Fibroblast of skin of right quadriceps (primary cell): ENCODE data around the gene CCDC177.
A peak's percentile ranks its signal among the peaks of the same experiment; 100 is the strongest.

Experiments used
- DNase-seq: peaks from one replicate; pipeline ENCODE4 v3.0.0-alpha.2; 2013

Gene CCDC177

GRCh38 chr14:69560826-69561225 lies 13.8 kb downstream of the CCDC177 start:
- DNase-seq, result no peak

GRCh38 chr14:69559581-69560011 lies 15.1 kb downstream of the CCDC177 start:
- no peak for DNase-seq

GRCh38 chr14:69558774-69559173 lies 15.9 kb downstream of the CCDC177 start:
- DNase-seq, result no peak

GRCh38 chr14:69554500-69554899 lies 20.2 kb downstream of the CCDC177 start:
- no peak for DNase-seq

- DNase-seq, result peak; percentile 62
Observed at GRCh38 chr14:69553252-69553651, 21.4 kb downstream of the CCDC177 start.

- no peak for DNase-seq
Observed at GRCh38 chr14:69551511-69551910, 23.2 kb downstream of the CCDC177 start.

- DNase-seq, result no peak
Observed at GRCh38 chr14:69548566-69548965, 26.1 kb downstream of the CCDC177 start.

- DNase-seq, result peak; percentile 42
Observed at GRCh38 chr14:69547701-69548348, 26.8 kb downstream of the CCDC177 start.

- DNase-seq, result peak; percentile 87
Observed at GRCh38 chr14:69543341-69544115, 31.1 kb downstream of the CCDC177 start.

GRCh38 chr14:69542311-69542710 lies 32.4 kb downstream of the CCDC177 start:
- DNase-seq, result no peak

GRCh38 chr14:69540654-69541335 lies 33.9 kb downstream of the CCDC177 start:
- DNase-seq, result no peak

GRCh38 chr14:69539631-69540410 lies 34.9 kb downstream of the CCDC177 start:
- DNase-seq, result peak; percentile 50

GRCh38 chr14:69538766-69539165 lies 35.9 kb downstream of the CCDC177 start:
- no peak for DNase-seq

GRCh38 chr14:69537900-69538299 lies 36.8 kb downstream of the CCDC177 start:
- peak; percentile 15 for DNase-seq

- DNase-seq, result no peak
Observed at GRCh38 chr14:69536971-69537370, 37.7 kb downstream of the CCDC177 start.

- peak; percentile 51 for DNase-seq
Observed at GRCh38 chr14:69535230-69535848, 39.3 kb downstream of the CCDC177 start.

GRCh38 chr14:69532561-69533340 lies 41.9 kb downstream of the CCDC177 start:
- no peak for DNase-seq

- DNase-seq, result no peak
Observed at GRCh38 chr14:69531135-69531534, 43.5 kb downstream of the CCDC177 start.

- no peak for DNase-seq
Observed at GRCh38 chr14:69530095-69530494, 44.6 kb downstream of the CCDC177 start.

- DNase-seq, result no peak
Observed at GRCh38 chr14:69529563-69529962, 45.1 kb downstream of the CCDC177 start.

- DNase-seq, result no peak
Observed at GRCh38 chr14:69528930-69529329, 45.7 kb downstream of the CCDC177 start.

GRCh38 chr14:69528143-69528542 lies 46.5 kb downstream of the CCDC177 start:
- no peak for DNase-seq
